HCT116 (cell line): ENCODE measurements around the gene PLCG2. TPM values are rescaled to one million over a fixed set of nuclear protein-coding genes. Genes with fewer than 3 reads are reported as not detected.

Source experiments
- ATAC-seq: fragments of 200-7000 bp; cut with Tn5 transposase; 2 replicates; pipeline ENCODE4 v1.9.1; 2020; ENCODE audit warnings: mild to moderate bottlenecking, moderate library complexity
- BruUV-seq: library from RNA; stranded (reverse); fragments of 400-500 nt; replicated peaks from 2 replicates; lab custom pipeline; 2021; lab: Mats Ljungman, UMichigan
- CTCF ChIA-PET: fragments of 300-600 bp; sonication (Branson Sonifier 250); formaldehyde crosslinking; loops from one replicate; lab custom pipeline; 2021; ENCODE audit warnings: antibody characterized with exemption; lab: Charles Lee
- POLR2A ChIA-PET: fragments of 300-600, 350-600 bp; sonication (Branson Sonifier 250); formaldehyde crosslinking; loops from one replicate; lab custom pipeline; 2021; ENCODE audit warnings: antibody characterized with exemption; lab: Charles Lee
- RAD21 ChIA-PET, 2 experiments: fragments of 300-600 bp; sonication (Branson Sonifier 250); formaldehyde crosslinking; loops; one replicate each; lab custom pipeline; 2023; ENCODE audit warnings: low total read pairs in 2 of 2; ENCODE audit not compliant: uncharacterized antibody in 2 of 2, unreplicated experiment in 2 of 2, low non-redundant PET in 1 of 2; lab: Charles Lee
- DNase-seq: peaks from one replicate; pipeline ENCODE4 v3.0.0-alpha.2; 2010; ENCODE audit warnings: low read depth, low spot score
- H2AFZ ChIP-seq: fragments of 200-600 bp; shearing (Covaris generic), sonication (generic); 2 replicates; pipeline ENCODE4 v1.6.1; 2017; ENCODE audit warnings: low read depth, mixed run types, mixed read lengths, antibody characterized with exemption, low read length; ENCODE audit not compliant: poor library complexity, severe bottlenecking
- H3K27ac ChIP-seq: 2 replicates; pipeline ENCODE4 v1.5.1; 2012; ENCODE audit warnings: low read depth, low read length
- H3K27me3 ChIP-seq: fragments of 200-600 bp; sonication (generic); 2 replicates; pipeline ENCODE4 v1.6.1; 2016; ENCODE audit warnings: mixed run types, low read length, mixed read lengths; ENCODE audit not compliant: insufficient read depth
- H3K36me3 ChIP-seq, 2 experiments: fragments of 200-500 bp in 1 of 2; fragments of 200-600 bp in 1 of 2; sonication (Bioruptor generic) in 1 of 2; sonication (generic) in 1 of 2; 2 replicates each; pipeline versions ENCODE4 v1.5.1 to v1.6.1; 2014 to 2016; ENCODE audit warnings: low read length in 2 of 2, inconsistent platforms in 1 of 2, mixed read lengths in 1 of 2, mixed run types in 1 of 2; ENCODE audit not compliant: insufficient read depth in 2 of 2, control insufficient read depth in 1 of 2
- H3K4me1 ChIP-seq, 2 experiments: fragments of 200-600 bp in 1 of 2; sonication (generic) in 1 of 2; 2 replicates each; pipeline versions ENCODE4 v1.5.1 to v1.6.1; 2012 to 2017; ENCODE audit warnings: low read length in 2 of 2, inconsistent platforms in 1 of 2, mild to moderate bottlenecking in 1 of 2, mixed read lengths in 1 of 2, mixed run types in 1 of 2, moderate library complexity in 1 of 2; ENCODE audit not compliant: insufficient read depth in 2 of 2, control insufficient read depth in 1 of 2
- H3K4me2 ChIP-seq: fragments of 200-600 bp; sonication (generic); 2 replicates; pipeline ENCODE4 v1.6.1; 2017; ENCODE audit warnings: mixed run types, low read length, mixed read lengths
- H3K4me3 ChIP-seq, 2 experiments: fragments of 200-600 bp in 1 of 2; sonication (generic) in 1 of 2; replicated peaks in 1 of 2; 2 replicates each; pipeline ENCODE4 v1.5.1; 2011 to 2016; ENCODE audit warnings: low read length in 2 of 2, control low read depth in 1 of 2, low read depth in 1 of 2, mild to moderate bottlenecking in 1 of 2, mixed read lengths in 1 of 2, mixed run types in 1 of 2
- H3K79me2 ChIP-seq: fragments of 200-600 bp; sonication (generic); 2 replicates; pipeline ENCODE4 v1.6.1; 2017; ENCODE audit warnings: mild to moderate bottlenecking, mixed run types, low read length, moderate library complexity, mixed read lengths; ENCODE audit not compliant: insufficient read depth
- H3K9ac ChIP-seq: fragments of 200-600 bp; sonication (generic); 2 replicates; pipeline ENCODE4 v1.6.1; 2016; ENCODE audit warnings: low read length, mixed read lengths
- H3K9me2 ChIP-seq: fragments of 200-600 bp; sonication (generic), shearing (Covaris generic); 2 replicates; pipeline ENCODE4 v1.6.1; 2017; ENCODE audit warnings: mixed run types, mild to moderate bottlenecking, moderate library complexity; ENCODE audit not compliant: insufficient read depth
- H3K9me3 ChIP-seq, 2 experiments: fragments of 200-500 bp in 1 of 2; fragments of 200-600 bp in 1 of 2; sonication (Bioruptor generic) in 1 of 2; sonication (generic) in 1 of 2; 2 replicates each; pipeline ENCODE4 v1.6.1; 2014 to 2017; ENCODE audit warnings: low read length in 2 of 2, mixed read lengths in 2 of 2, inconsistent platforms in 1 of 2, low read depth in 1 of 2, mild to moderate bottlenecking in 1 of 2, mixed run types in 1 of 2, moderate library complexity in 1 of 2; ENCODE audit not compliant: control insufficient read depth in 1 of 2, insufficient read depth in 1 of 2
- H4K20me1 ChIP-seq: fragments of 200-600 bp; sonication (generic), shearing (Covaris generic); 2 replicates; pipeline ENCODE4 v1.6.1; 2017; ENCODE audit warnings: mixed run types, mild to moderate bottlenecking, moderate library complexity; ENCODE audit not compliant: insufficient read depth
- CBX3 ChIP-seq: IDR thresholded peaks from 2 replicates; pipeline ENCODE4 v1.6.1; 2012; ENCODE audit warnings: low read depth
- CEBPB ChIP-seq: IDR thresholded peaks from 2 replicates; pipeline ENCODE4 v1.6.1; 2012; ENCODE audit warnings: low read depth
- EGR1 ChIP-seq: IDR thresholded peaks from 2 replicates; pipeline ENCODE4 v1.6.1; 2012; ENCODE audit warnings: low read depth
- ELF1 ChIP-seq: IDR thresholded peaks from 2 replicates; pipeline ENCODE4 v1.6.1; 2012; ENCODE audit warnings: low read depth, borderline replicate concordance
- EZH2 ChIP-seq: fragments of 200-600 bp; sonication (generic); IDR thresholded peaks from 2 replicates; pipeline ENCODE4 v1.6.1; 2017; ENCODE audit warnings: antibody characterized with exemption, mixed run types
- EZH2phosphoT487 ChIP-seq: fragments of 200-600 bp; IDR thresholded peaks from 2 replicates; pipeline ENCODE4 v1.6.1; 2018; ENCODE audit warnings: antibody characterized with exemption, borderline replicate concordance
- FOSL1 ChIP-seq: IDR thresholded peaks from 2 replicates; pipeline ENCODE4 v1.6.1; 2012; ENCODE audit warnings: low read depth
- RAD21 ChIP-seq: IDR thresholded peaks from 2 replicates; pipeline ENCODE4 v1.6.1; 2012; ENCODE audit warnings: low read depth, mild to moderate bottlenecking
- SIN3A ChIP-seq: IDR thresholded peaks from 2 replicates; pipeline ENCODE4 v1.6.1; 2012; ENCODE audit warnings: low read depth
- SP1 ChIP-seq: IDR thresholded peaks from 2 replicates; pipeline ENCODE4 v1.6.1; 2012; ENCODE audit warnings: low read depth
- ZFX ChIP-seq: fragments of 450-650 bp; IDR thresholded peaks from 2 replicates; pipeline ENCODE4 v1.6.1; 2017
- intact Hi-C: fragments of 100-400 bp; cut with micrococcal nuclease; formaldehyde crosslinking; loops from 2 replicates; pipeline ENCODE4 v1.10.0; 2022
- total RNA-seq: library from RNA; stranded (reverse); gene quantifications from one replicate; pipeline ENCODE4 v1.2.1, GENCODE V29; 2021; ENCODE audit not compliant: unreplicated experiment
- TF ChIP-seq, protein P1 (sequence below): IDR thresholded peaks from 2 replicates; pipeline ENCODE4 v1.6.1; 2012

Gene PLCG2
- total RNA-seq, 1 experiment from 2014 or later: 31.2 TPM

DNA sequence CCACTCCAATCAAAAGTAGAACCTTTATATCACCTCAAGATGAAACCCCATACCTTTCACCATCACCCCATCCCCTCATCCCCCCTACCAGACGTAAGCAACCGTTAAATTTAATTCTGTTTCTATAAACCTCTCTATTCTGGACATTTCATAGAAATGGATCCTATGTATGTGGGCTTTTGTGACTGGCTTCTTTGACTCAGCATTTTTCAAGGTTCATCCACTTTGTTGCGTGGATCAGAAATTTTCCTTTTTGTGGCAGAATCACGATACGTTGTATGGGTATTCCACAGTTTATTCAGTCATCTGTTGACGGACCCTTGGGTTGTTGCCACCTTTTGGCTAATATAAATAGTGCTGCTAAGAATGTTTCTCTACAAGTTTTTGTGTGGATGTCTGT is 8.6 kb downstream of the PLCG2 start:
- ChIA-PET CTCF (no interaction called here), POLR2A (no interaction called here), RAD21 (no interaction called here)
- H2AFZ ChIP-seq: no peak overlapping the region
- H3K79me2 ChIP-seq: no peaks in the 10 kb centered on the region
- H3K4me2 ChIP-seq: no peak overlapping the region
- intact Hi-C loops: no loop called here
- TF ChIP-seq EGR1 (no peak), EZH2phosphoT487 (no peak)
- no peak overlapping the region for H3K9ac ChIP-seq
- no peaks in the 10 kb centered on the region for H3K9me3 ChIP-seq
- H3K9me2 ChIP-seq: no peaks in the 10 kb centered on the region
- ATAC-seq: no peak
- BruUV-seq: no TSS peak
- no peaks in the 10 kb centered on the region for H4K20me1 ChIP-seq
- H3K27me3 ChIP-seq: no peaks in the 10 kb centered on the region
- H3K36me3 ChIP-seq: 0 out of 4 replicates have a peak, but pooled peaks cover 0 to 2% of the 10 kb centered on the region in 2 experiments
- DNase-seq: no peak
- no peak overlapping the region for H3K4me3 ChIP-seq
- no peak overlapping the region for H3K27ac ChIP-seq
- no peaks in the 10 kb centered on the region for H3K4me1 ChIP-seq

DNA sequence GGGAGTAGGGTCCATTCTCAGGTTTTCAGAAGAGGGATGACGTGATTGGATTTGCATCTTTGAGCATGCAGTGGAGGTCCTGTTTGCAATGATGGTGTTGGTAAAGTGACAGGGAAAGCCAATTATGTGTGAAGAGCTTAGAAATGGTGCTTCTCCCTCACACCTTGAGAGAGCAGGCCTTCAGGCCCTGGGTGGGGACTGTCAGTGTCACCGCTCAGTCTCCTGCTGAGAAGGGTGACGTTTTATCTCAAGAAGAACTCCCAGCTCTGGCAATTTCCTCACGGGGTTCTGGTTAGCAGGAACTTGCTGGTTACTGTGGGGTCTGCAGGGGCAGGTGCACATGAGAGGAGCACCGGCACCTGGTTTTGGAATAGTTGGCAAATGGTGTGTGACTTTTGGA is 11.2 kb downstream of the PLCG2 start:
- POLR2A ChIA-PET: no interaction called here
- TF ChIP-seq SIN3A (no peak), RAD21 (no peak), ELF1 (no peak), EGR1 (no peak), EZH2 (no peak), CBX3 (no peak), CEBPB (no peak), FOSL1 (no peak), ZFX (no peak), SP1 (no peak)
- TF ChIP-seq, protein P1, sequence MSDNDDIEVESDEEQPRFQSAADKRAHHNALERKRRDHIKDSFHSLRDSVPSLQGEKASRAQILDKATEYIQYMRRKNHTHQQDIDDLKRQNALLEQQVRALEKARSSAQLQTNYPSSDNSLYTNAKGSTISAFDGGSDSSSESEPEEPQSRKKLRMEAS: no peak

More for the DNA sequence above, 11.2 kb downstream of the PLCG2 start:
- RAD21 ChIA-PET: no interaction called here
- H4K20me1 ChIP-seq: no peaks in the 10 kb centered on the region
- no peaks in the 10 kb centered on the region for H3K79me2 ChIP-seq
- DNase-seq: no peak
- no peaks in the 10 kb centered on the region for H3K4me1 ChIP-seq
- H3K9me2 ChIP-seq: no peaks in the 10 kb centered on the region
- no peak overlapping the region for H3K27ac ChIP-seq
- CTCF ChIA-PET: no interaction called here
- no peak for ATAC-seq
- no peaks in the 10 kb centered on the region for H3K27me3 ChIP-seq
- no TSS peak for BruUV-seq
- intact Hi-C loops: no loop called here
- 0 out of 4 replicates have a peak, but pooled peaks cover 0 to 2% of the 10 kb centered on the region in 2 experiments for H3K36me3 ChIP-seq
- no peak overlapping the region for H3K4me3 ChIP-seq
- H2AFZ ChIP-seq: no peak overlapping the region
- no peaks in the 10 kb centered on the region for H3K9me3 ChIP-seq
- no peak overlapping the region for H3K9ac ChIP-seq
- H3K4me2 ChIP-seq: no peak overlapping the region
